HG02759 (cell line): ENCODE data around the gene RANBP3.

Source experiments
- ATAC-seq: cut with Tn5 transposase; IDR thresholded peaks from one replicate; pipeline ENCODE4 v1.9.1; 2021; ENCODE audit warnings: mild to moderate bottlenecking, moderate library complexity; ENCODE audit not compliant: unreplicated experiment

RANBP3 gene

DNA sequence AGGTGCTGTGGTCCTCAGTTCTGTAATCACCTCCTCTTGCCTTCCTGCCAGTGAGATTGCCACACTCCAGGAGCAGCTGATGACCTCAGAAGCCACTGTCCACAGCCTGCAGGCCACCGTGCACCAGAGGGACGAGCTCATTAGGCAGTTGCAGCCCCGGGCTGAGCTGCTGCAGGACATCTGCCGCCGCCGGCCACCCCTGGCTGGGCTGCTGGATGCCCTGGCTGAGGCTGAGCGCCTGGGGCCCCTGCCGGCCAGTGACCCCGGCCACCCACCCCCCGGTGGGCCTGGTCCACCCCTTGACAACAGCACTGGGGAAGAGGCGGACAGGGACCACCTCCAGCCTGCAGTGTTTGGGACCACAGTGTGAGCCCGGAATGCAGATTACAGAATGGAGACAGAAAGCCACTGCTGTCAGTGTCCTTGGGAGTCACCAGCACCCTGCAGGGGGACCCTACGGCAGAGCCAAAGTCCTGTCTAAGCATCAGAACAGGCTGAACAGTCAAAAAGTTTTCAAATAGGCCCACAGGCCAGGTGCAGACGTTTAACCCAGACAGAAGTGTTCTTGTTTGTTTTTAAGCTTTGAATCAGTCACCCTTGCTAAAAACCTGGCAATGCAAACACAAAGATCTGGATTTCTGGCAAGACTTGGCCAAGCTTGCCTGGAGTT lies 69.0 kb downstream of the RANBP3 start:
- ATAC-seq = no peak

DNA sequence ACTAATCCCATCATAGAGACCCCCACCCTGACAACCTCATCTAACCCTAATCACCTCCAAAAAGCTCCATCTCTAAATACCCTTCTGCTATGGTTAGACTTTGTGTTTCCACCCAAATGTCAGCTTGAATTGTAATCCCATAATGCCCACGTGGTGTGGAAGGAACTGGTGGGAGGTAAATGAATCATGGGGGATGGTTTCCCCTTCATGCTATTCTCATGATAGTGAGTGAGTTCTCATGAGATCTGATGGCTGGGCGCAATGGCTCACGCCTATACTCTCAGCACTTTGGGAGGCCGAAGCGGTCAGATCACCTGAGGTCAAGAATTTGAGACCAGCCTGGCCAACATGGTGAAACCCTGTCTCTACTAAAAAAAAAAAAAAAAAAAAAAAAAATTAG lies 70.7 kb downstream of the RANBP3 start:
- no peak for ATAC-seq

DNA sequence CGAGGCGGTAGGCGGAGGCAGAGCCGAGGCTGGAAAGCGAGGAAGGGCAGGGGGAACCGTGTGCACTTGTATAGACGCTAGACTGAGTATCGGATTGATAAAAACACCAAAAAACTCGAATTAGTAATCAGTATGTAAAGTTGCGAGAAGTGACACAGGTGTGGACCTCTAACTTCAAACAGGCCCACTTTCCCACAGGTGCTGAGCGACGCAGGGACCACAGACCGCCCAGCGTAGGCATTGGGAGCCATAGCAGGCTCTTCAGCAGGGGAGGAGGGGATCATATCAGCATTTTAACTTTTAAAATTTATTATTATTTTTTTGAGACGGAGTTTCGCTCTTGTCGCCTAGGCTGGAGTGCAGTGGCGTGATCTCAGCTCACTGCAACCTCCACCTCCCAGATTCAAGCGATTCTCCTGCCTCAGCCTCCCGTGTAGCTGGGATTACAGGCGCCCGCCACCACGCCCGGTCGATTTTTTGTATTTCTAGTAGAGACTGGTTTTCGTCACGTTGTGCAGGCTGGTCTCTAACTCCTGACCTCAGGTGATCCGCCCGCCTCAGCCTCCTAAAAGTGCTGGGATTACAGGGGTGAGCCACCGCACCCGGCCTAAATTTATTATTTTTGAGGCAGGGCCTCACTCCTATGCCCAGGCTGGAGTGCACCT lies 72.7 kb downstream of the RANBP3 start:
- ATAC-seq = no peak

DNA sequence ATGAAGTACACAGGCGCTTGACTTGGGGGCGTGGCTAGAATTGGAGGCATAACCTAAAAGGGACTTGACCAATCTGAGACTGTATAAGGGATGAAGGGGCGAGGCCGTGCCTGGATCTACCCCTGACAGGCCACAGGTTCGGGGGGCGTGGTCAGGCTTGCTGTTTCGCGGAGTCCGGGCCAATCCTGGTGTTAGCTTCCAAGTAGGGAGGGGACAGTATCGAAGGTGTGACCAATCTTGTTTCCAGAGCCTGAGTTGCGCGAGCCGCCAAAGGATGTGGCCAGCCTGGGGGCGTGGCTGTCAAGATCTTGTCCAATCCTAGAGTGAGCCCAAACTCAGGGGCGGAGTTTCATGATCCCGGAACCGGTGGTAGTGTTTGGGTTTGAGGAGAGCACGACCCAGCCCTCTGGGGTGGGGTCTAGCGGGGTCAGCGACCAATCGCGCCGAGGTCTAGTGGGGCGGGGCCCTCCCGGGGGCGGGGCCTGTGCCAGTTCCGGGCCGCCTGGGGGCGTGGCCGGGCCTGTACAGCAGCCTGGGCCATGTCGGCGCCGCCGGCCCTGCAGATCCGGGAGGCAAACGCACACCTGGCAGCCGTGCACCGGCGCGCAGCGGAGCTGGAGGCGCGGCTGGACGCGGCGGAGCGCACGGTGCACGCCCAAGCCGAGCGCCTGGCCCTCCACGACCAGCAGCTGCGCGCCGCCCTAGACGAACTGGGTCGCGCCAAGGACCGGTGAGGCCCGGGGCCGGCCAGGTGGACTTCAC lies 73.4 kb downstream of the RANBP3 start, which contains the start of gene VMAC:
Gene VMAC, plus strand, starts transcription at position 521 of the 762 bp plus-strand sequence. Its CDS starts 19 bp downstream, at position 540.
- ATAC-seq = peak; percentile 76

DNA sequence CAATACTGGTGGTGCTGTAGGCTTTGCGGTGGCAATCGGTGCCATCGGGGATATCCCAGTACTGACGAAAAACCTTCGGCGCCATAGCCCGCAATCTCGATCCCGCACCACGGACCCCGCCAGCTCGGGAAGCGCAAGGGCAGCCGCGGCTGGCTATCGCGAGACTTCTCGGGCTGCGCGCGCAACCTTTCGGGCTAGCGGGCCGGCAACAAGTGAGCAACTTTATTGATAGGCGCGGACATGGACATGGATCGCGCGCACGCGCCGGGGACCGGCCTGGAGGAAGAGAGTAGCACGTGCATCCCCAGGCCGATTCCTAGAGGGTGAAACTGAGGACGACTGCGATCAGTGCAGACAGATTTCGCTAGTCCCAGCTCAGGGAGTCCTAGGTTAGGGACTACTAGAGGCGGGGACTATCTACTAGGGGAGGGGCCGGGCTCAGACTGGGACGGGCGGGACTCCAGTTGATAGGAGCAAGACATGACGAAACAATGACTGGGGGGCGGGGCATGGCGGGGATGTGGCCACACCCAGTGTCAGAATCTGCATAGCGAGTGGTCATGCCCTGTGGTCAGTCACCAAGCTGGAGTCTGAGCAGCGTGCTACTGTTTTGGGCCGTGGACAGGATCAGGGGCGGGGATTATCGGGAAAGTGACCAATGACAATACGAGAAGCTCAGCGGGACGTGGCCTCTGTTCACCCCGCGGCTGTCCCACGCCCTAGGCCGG lies 74.2 kb downstream of the RANBP3 start, which contains the start of gene NDUFA11:
Gene NDUFA11, minus strand, starts transcription at position 167 of the 728 bp plus-strand sequence. Its CDS starts 82 bp downstream, at position 85.
- ATAC-seq = peak; percentile 34

DNA sequence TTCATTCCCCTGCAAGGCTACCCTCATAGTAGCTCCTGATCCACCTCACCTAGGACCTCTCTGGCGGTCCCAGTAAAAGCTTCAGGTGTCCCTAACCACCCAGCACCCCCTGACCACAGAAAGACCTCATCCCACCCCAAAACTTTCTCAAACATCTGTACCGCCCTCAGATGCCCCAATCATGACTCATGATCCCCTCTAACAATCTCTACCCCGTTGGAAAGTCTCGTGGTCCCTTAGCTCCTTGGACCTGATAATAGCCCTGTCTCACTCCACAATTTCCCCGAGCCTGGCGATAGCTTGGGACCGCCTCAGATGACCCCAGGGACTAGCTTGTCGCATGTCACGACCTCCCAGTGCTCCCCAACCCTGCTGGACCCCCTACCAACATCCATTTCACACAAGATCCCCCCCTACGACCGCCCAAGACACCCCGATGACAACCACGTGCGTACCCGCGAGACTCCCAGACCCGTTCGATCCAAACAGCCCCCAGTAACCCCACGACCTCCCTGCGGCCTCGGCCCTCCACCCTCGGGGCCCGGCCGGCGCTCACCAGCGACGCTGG lies 74.8 kb downstream of the RANBP3 start:
- ATAC-seq = no peak

DNA sequence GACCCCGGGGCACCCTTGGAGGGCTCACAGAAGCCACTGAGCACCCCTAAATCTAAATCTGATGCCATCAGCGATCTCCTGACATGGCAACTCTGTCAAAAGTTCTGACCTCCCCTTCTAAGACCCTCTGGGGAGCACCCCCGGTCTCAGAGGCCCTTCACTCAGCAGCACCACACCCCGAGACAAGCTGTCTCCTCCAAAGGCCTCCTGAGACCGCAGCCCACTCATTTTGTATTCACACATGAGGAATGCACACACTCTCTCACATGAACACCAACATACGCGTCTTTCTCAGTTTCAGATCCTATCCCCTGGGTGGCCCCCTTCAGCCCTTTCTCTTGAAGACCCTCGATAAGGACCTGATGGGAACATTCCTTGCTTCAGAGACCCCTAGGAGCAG lies 77.0 kb downstream of the RANBP3 start:
- no peak for ATAC-seq

DNA sequence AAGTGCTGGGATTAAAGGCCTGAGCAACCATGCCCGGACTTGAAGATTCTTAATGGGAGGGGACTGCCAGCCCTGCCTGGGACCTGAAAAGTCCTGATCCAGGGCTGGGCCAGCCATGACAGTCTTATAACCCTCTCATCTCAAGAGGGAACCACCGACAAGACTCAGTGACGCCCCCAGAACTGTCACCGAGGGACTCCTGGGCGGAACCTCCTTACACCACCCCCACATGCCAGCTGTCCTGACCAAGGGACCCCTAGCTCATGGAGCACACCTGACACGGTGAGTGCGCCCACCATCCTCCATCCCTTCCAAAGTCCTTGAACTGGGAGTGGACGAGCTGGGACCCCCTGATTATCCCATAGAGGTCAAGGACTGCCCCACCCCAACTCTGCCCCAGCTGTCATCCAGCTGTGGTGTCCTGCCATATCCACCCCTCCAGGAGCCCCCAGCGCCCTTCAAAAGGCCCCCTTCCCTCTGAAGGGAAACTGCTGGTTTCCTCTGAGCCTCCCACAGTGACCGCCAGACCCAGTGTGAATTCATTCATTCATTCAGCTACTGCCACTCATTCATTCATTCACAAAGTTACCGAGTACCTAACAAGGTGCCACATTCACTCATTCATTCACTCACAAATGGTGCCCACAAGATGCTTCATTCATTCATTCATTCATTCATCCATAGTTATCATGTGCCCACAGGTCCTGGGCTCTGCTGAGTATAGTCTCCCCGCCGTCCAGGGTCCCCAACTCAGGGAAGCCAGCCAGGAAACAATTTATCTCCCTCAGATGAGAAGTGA lies 78.0 kb downstream of the RANBP3 start:
- ATAC-seq = no peak

DNA sequence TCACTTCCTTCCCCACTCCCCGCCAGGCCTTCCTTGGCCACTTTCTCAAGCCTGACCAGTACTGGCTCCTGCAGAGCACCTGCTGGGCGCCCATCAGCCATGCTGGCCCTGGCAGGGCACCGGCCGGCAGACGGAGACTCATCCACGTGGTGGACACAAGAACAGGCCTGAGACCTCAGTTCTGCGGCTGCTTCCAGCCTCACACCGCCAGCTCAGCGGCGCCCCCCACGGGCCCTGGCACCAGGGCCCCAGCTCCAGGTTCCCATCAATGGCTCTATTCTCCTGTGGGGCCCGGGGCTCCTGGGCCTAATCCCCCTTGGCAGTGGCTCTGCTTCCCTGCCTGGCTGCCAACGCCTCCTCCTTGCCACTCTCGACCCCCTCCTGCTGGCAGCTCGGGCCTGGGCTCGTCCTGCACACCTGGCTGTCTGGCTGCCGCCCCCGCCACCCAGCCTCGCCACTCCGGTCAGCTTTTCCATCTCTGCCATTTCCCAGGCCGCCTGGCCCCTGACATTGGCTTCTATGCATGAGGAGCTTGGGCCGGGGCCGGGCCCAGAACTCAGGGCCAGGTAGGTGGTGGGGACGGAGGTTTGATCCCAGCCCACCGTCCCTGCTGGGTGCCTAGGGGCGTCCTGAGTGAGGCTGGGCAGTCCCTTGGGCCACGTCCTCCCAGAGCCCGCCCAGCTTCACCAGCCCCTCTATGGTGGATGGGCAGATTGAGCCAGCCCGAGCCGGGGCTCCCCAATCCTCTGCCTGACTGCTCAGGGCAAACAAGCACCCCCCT lies 80.6 kb downstream of the RANBP3 start:
- no peak for ATAC-seq

DNA sequence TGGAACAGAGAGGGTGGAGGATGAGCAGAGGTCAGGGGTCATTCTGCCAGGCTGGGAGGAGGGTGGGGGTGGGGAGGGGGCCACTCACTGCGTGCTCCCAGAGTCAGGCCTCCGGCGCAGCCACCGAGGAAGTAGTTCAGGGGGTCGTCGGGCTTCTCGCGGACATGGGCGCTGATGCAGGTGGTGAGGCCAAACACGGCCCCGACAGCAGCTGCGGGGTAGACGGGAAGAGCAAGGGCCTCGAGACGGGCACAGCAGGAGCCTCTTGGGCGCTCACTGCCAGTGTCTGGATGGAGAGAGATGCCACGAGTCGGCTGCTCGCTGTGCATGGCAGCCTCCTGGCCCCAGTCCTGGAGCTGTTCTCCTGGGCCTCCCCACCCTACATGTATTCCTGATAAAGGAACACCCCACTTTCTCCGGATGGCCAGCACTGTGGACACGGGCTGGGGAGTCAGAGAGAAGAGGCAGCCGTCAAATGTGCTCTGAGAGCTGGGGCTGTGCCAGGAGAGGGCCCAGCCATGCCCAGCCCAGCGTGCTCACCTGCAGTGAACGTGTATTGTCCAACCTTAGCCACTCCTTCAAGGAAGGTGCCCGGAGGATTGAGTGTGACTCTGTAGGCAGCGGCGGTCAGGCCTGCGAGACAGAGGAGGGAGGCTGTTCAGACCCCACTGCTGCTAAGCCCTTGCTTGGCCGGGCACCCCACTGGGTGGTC lies 81.4 kb downstream of the RANBP3 start:
- no peak for ATAC-seq

DNA sequence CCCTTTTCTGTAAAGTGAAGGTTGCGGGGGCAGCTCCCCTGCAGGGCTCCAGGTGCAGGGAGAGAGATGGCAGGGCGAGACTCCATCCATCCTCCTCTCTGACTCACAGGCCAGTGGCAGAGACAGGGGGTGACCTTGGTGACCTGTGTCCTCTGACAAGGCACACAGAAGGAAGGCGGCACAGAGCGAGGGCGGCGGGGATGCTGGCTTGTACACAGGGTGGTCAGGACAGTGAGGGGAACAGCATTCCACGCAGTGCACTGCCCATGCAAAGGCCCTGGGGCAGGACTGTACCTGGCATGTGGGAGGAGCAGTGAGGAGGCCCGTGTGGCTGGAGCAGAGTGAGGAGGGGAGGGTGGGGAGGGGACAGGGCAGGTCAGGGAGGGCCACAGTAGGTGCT lies 82.0 kb downstream of the RANBP3 start:
- no peak for ATAC-seq

DNA sequence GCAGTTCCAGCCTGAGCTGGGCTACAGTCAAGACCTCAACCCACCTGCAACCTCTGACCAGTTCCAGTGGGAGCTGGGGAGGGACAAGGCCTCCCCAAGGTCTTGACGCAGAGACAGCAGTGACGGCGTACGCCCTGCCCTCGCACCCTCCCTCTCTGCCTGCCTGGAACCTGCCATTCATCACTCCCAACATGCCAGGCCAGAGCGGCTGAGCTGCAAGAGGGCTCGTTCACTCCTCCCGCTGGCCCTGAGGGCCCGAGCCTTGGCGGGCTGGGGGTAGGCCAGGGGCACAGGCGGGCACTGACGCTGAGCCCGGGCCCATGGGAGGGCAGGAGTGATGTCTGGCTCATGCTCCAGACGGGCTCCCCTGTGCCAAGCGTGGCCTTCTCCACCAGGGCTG lies 82.5 kb downstream of the RANBP3 start:
- ATAC-seq = no peak

DNA sequence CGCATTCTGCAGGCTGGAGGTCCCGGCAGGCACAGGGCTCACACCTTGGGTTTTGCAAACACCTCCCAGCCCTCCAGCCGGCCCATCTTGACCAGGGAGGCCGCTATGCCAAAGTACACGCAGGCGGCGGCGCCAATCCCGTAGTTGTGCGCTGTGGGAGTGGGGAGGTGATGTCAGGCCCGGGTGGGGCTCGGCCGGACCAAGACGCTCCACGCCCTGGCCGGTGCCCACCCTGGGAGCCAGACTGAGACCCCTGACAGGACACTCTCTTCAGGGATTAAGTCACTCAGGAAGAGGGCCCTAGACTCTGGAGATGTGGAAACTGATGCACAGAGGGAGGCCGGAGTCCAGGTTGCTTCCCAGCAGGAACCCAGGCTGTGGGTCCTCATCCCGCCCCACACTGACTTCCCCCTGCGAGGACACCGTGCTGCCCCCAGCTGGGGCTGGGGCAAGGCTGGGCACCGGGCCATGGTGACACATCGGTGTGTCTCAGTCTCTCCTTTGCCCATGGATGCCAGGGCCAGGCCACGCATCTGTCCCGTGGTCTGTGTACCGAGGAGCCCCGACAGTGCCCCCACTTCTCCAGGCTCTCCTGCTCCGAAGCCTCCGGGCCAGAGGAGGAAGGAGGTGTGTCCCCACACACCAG lies 83.1 kb downstream of the RANBP3 start:
- ATAC-seq = no peak

DNA sequence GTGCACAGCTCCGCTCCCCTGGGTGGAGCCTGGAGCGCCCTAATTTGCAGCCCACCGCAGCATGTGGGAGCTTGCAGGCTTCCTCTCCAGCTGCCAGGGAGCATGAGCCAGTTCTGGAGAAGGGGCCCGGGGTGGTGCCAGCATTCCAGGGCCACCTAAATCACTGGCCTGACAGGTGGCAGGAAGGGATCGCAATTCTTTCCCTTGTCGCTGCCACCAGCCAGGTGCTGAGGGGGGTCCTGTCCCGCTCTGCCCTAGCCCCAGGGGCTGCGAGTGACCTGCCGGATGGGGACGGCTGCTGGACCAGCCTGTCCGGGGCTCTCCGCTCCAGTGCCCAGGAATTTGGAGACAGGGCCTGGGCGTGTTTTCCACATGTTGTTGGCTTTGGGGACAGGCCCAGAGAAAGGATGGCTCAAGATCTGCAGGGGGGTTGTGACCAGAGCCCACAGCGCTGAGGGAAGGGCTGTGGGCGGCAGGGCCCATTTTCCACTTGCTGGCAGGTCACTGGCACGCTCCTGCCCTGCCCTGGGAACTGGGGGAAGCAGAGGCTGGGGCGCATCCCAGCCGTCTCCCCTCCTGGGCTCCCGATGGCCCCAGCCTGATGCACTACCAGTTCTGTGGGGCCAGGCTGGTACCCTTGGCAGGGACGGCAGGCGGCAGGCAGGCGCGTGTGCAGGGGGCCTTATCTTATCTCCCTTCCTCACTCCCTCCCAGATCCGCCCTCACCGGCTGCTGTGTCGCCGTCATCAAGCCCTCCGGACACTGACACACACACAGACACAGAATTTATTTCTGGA lies 83.8 kb downstream of the RANBP3 start:
- no peak for ATAC-seq

DNA sequence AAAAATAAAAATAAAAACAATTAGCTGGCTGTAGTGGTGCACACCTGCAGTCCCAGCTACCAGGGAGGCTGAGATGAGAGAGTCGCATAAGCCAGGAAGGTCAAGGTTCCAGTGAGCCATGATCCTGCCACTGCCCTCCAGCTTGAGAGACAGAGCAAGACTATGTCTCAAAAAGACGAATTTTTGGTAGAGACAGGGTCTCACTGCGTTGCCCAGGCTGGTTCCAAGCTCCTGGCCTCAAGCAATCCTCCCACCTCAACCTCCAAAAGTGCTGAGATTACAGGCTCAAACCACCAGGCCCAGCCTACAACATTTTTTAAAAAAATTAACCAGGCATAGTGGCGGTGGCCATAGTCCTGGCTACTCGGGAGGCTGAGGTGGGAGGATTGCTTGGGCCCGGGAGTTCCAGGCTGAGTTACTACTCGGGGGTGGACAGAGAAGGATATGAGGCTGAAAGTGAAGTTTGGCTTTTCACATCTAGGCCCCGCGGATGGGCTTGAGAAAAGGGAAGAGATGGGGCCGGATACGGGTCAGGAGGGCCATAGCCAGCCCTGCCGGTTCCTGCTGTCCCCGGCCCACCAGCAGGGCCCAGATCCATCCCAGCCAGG lies 84.5 kb downstream of the RANBP3 start:
- ATAC-seq = no peak

DNA sequence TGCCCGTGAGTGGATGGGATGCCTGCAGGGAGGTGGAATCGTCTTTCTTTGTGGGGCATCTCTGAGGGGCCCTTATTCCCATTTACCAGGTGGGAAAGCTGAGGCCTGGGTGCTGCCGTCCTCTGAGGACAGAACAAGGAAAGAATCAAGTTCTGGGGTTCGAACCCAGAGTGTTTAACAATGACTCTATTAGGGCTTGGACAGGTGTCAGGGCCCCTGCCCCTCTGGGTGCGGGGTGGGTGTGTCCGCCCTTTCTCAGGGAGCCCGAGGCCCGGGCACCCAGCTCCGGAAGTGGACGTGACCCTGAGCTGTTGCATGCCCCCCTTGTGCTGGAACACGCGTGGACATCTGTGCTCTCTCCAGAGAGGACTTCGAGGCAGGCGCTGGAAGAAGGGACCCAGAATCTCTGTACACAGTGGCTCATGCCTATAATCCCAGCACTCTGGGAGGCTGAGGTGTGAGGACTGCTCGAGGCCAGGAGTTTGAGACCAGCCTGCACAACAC lies 85.1 kb downstream of the RANBP3 start:
- ATAC-seq = no peak
